ENCODE measurements around the gene SMYD3. TPM values are rescaled to one million over a fixed set of nuclear protein-coding genes. Genes with fewer than 3 reads are reported as not detected.

Gene SMYD3
- total and polyA plus RNA-seq, 2 of the 13 experiments (the other 11 are each of a cell fraction or from before 2014, with no cell fraction given) = 27.7 to 35.8 TPM

- WGBS (ENCODE audit: low lambda C conversion rate) = 90% methylated on average over 1 of the region's 1 CpG
- H3K27ac ChIP-seq (ENCODE audit: extremely low read length, insufficient read depth, low read length) = no peak overlapping the region
- H3K27me3 ChIP-seq (ENCODE audit: control insufficient read depth in 1 of 2, insufficient read depth in 2 of 2, low read length in 2 of 2) = no peaks in the 10 kb centered on the region
- no TSS peak for BruUV-seq (replicated peaks)
- ChIA-PET CTCF (ENCODE audit: low intra/inter-chr PET ratio, low total read pairs) (no interaction called here), POLR2A (no interaction called here)
- H3K4me3 ChIP-seq (replicated peaks in 1 of 3; ENCODE audit: insufficient read depth in 1 of 3, low read depth in 2 of 3, low read length in 3 of 3) = no peak overlapping the region
- in situ Hi-C loops (cut with HindIII; ENCODE audit: extremely low pct_ligation_motif_present, low pct_unique_long_range_greater_than_20kb) (no loop called here), intact Hi-C loops (cut with micrococcal nuclease; ENCODE audit: unreplicated experiment) (no loop called here)
- H3K79me2 ChIP-seq (ENCODE audit: insufficient read depth, low read length) = no peaks in the 10 kb centered on the region
- no peak overlapping the region for H3K4me2 ChIP-seq (ENCODE audit: low read depth, low read length)
- no peaks in the 10 kb centered on the region for H4K20me1 ChIP-seq (ENCODE audit: insufficient read depth, low read length)
- DNase-seq (ENCODE audit: low spot score) = no peak
- 0 out of 2 replicates have a peak, but pooled peaks cover 4% of the 10 kb centered on the region for H3K4me1 ChIP-seq (ENCODE audit: insufficient read depth, low read length)
- no peaks in the 10 kb centered on the region for H3K9me3 ChIP-seq (ENCODE audit: low read length)
- FAIRE-seq = no peak
- no peak overlapping the region for H3K9ac ChIP-seq (ENCODE audit: insufficient read depth, low read depth, low read length)
- no peaks in the 10 kb centered on the region for H3K36me3 ChIP-seq (replicated peaks in 1 of 2; ENCODE audit: control insufficient read depth in 1 of 2, insufficient read depth in 2 of 2, low read length in 2 of 2)
- no peak for ATAC-seq
- H2AFZ ChIP-seq (ENCODE audit: low read length) = no peak overlapping the region
- TF ChIP-seq PAF1 (CRISPR knock-in tag; IDR thresholded peaks at IDR 0.05) (no peak), ZNF362 (CRISPR knock-in tag; IDR thresholded peaks at IDR 0.05; ENCODE audit: borderline replicate concordance) (no peak), ZNF142 (CRISPR knock-in tag; IDR thresholded peaks at IDR 0.05) (no peak), E2F2 (CRISPR knock-in tag; IDR thresholded peaks at IDR 0.05; ENCODE audit: borderline replicate concordance) (no peak), CBX1 (IDR thresholded peaks at IDR 0.05; ENCODE audit: low read depth) (no peak), ZNF780A (CRISPR knock-in tag; IDR thresholded peaks at IDR 0.05) (no peak), POGZ (CRISPR knock-in tag; IDR thresholded peaks at IDR 0.05) (no peak), CHCHD3 (CRISPR knock-in tag; IDR thresholded peaks at IDR 0.05) (no peak), UBTF (CRISPR knock-in tag; IDR thresholded peaks at IDR 0.05) (no peak)
These were observed 261.5 kb downstream of the SMYD3 start for GRCh38 chr1:246245541-246245940.
